ENCODE results near the gene DBNDD2.

Gene DBNDD2

GRCh38 chr20:45378191-45378590 is 29.9 kb upstream of the DBNDD2 start, which contains the start of gene TP53TG5:
Gene TP53TG5 (minus strand): TSS chr20:45378325. CDS start chr20:45378236, 89 bp downstream.
- no peak within 1 kb of the TSS for H3K27ac ChIP-seq (ENCODE audit: low read depth, low read length, poor library complexity, severe bottlenecking)

DNA sequence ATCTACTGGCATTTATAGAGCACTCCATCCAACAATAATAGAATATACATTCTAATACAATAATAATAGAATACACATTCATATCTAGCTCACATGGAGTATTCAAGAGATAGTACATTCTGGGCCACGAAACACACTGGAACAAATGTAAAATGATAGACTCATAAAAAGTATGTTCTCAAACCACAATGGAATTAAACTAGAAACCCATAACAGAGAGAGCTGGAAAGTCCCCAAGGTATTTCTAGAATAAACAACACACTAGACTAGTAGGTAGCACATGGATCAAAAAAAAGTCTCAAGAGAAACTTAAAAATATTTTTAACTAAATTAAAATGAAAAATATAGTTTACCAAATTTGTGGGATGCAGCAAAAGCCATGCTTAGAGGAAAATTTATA is 20.8 kb upstream of the DBNDD2 start:
- H3K79me2 ChIP-seq (ENCODE audit: insufficient read depth, low read length), result no peaks in the 10 kb centered on the region
- H3K9me2 ChIP-seq (ENCODE audit: low read depth, low read length), result no peaks in the 10 kb centered on the region
- no peaks in the 10 kb centered on the region for H3K27me3 ChIP-seq (ENCODE audit: insufficient read depth, low read length)
- TF ChIP-seq EZH2 (IDR thresholded peaks at IDR 0.05; ENCODE audit: borderline replicate concordance, low read length) (no peak), CTCF (IDR thresholded peaks at IDR 0.05; ENCODE audit: low read length) (no peak)
- no peaks in the 10 kb centered on the region for H3K36me3 ChIP-seq (ENCODE audit: insufficient read depth, low read length)
- no peak overlapping the region for H2AFZ ChIP-seq (ENCODE audit: low read length)
- no peaks in the 10 kb centered on the region for H3K9me3 ChIP-seq (ENCODE audit: low read length)
- no peak overlapping the region for H3K4me2 ChIP-seq (ENCODE audit: low read length)
- no peaks in the 10 kb centered on the region for H4K20me1 ChIP-seq (ENCODE audit: insufficient read depth, low read length)
- H3K9ac ChIP-seq (ENCODE audit: low read length), result no peak overlapping the region
- no peak overlapping the region for H3K27ac ChIP-seq (ENCODE audit: low read depth, low read length, poor library complexity, severe bottlenecking)
- H3K4me1 ChIP-seq (ENCODE audit: insufficient read depth, low read length, severe bottlenecking), result no peaks in the 10 kb centered on the region
- no peak overlapping the region for H3K4me3 ChIP-seq (ENCODE audit: low read depth, low read length, poor library complexity, severe bottlenecking)
- no peaks in the 10 kb centered on the region for H3F3A ChIP-seq (ENCODE audit: insufficient read depth, low read length)

More at GRCh38 chr20:45378191-45378590, 29.9 kb upstream of the DBNDD2 start, which contains the start of gene TP53TG5:
- H3K27me3 ChIP-seq (ENCODE audit: insufficient read depth, low read length), result no peaks in the 10 kb centered on the region
- H3K9me2 ChIP-seq (ENCODE audit: low read depth, low read length), result no peaks in the 10 kb centered on the region
- no peak within 1 kb of the TSS for H3K9ac ChIP-seq (ENCODE audit: low read length)
- no peak for TF ChIP-seq EZH2 (IDR thresholded peaks at IDR 0.05; ENCODE audit: borderline replicate concordance, low read length)
- no peak for TF ChIP-seq CTCF (IDR thresholded peaks at IDR 0.05; ENCODE audit: low read length)
- no peak within 1 kb of the TSS for H3K4me3 ChIP-seq (ENCODE audit: low read depth, low read length, poor library complexity, severe bottlenecking)
- no peaks in the 10 kb centered on the region for H3F3A ChIP-seq (ENCODE audit: insufficient read depth, low read length)
- H3K4me2 ChIP-seq (ENCODE audit: low read length), result no peak within 1 kb of the TSS
- no peaks in the 10 kb centered on the region for H4K20me1 ChIP-seq (ENCODE audit: insufficient read depth, low read length)
- no peaks in the 10 kb centered on the region for H3K36me3 ChIP-seq (ENCODE audit: insufficient read depth, low read length)
- H3K9me3 ChIP-seq (ENCODE audit: low read length), result no peaks in the 10 kb centered on the region
- no peak within 1 kb of the TSS for H2AFZ ChIP-seq (ENCODE audit: low read length)
- peaks cover 6% of the 10 kb centered on the region for H3K4me1 ChIP-seq (ENCODE audit: insufficient read depth, low read length, severe bottlenecking)
- H3K79me2 ChIP-seq (ENCODE audit: insufficient read depth, low read length), result no peaks in the 10 kb centered on the region

GRCh38 chr20:45390931-45391330 is 17.2 kb upstream of the DBNDD2 start:
- H3K9ac ChIP-seq (ENCODE audit: low read length), result no peak overlapping the region
- H3K27ac ChIP-seq (ENCODE audit: low read depth, low read length, poor library complexity, severe bottlenecking), result no peak overlapping the region
- no peaks in the 10 kb centered on the region for H3K4me1 ChIP-seq (ENCODE audit: insufficient read depth, low read length, severe bottlenecking)
- no peaks in the 10 kb centered on the region for H3K79me2 ChIP-seq (ENCODE audit: insufficient read depth, low read length)
- H3K27me3 ChIP-seq (ENCODE audit: insufficient read depth, low read length), result no peaks in the 10 kb centered on the region
- no peak overlapping the region for H3K4me3 ChIP-seq (ENCODE audit: low read depth, low read length, poor library complexity, severe bottlenecking)
- no peaks in the 10 kb centered on the region; the same call in 1 of the 2 replicates for H3K36me3 ChIP-seq (ENCODE audit: insufficient read depth, low read length)
- no peak overlapping the region for H3K4me2 ChIP-seq (ENCODE audit: low read length)
- no peaks in the 10 kb centered on the region for H3K9me2 ChIP-seq (ENCODE audit: low read depth, low read length)
- no peak overlapping the region for H2AFZ ChIP-seq (ENCODE audit: low read length)
- no peaks in the 10 kb centered on the region for H4K20me1 ChIP-seq (ENCODE audit: insufficient read depth, low read length)
- no peaks in the 10 kb centered on the region for H3K9me3 ChIP-seq (ENCODE audit: low read length)
- TF ChIP-seq CTCF (IDR thresholded peaks at IDR 0.05; ENCODE audit: low read length) (no peak), EZH2 (IDR thresholded peaks at IDR 0.05; ENCODE audit: borderline replicate concordance, low read length) (no peak)
- no peaks in the 10 kb centered on the region for H3F3A ChIP-seq (ENCODE audit: insufficient read depth, low read length)

Data from OCI-LY1 (cell line).